GM23338 (cell line): ENCODE data around the gene PPP2R2B. TPM values are rescaled to one million over a fixed set of nuclear protein-coding genes. Genes with fewer than 3 reads are reported as not detected.

Source experiments
- ATAC-seq: fragments of 200-7000 bp; cut with Tn5 transposase; 3 replicates; pipeline ENCODE4 v1.9.1; 2020
- DNase-seq: peaks from one replicate; pipeline ENCODE4 v3.0.0-alpha.2; 2015; ENCODE audit warnings: low spot score
- H2AFZ ChIP-seq: fragments of 200-600 bp; sonication (generic); 2 replicates; pipeline ENCODE4 v1.8.0; 2016; ENCODE audit warnings: antibody characterized with exemption, mild to moderate bottlenecking, moderate library complexity
- H3F3A ChIP-seq: fragments of 200-600 bp; sonication (generic); replicated peaks from 2 replicates; pipeline ENCODE4 v1.8.0; 2017; ENCODE audit warnings: antibody characterized with exemption, mixed run types, low read depth
- H3K27ac ChIP-seq: fragments of 200-600 bp; sonication (generic); 2 replicates; pipeline ENCODE4 v1.6.1; 2016; ENCODE audit warnings: low read depth
- H3K27me3 ChIP-seq: fragments of 200-600 bp; sonication (generic); 2 replicates; pipeline ENCODE4 v1.8.0; 2016; ENCODE audit warnings: mild to moderate bottlenecking, mixed run types, moderate library complexity; ENCODE audit not compliant: insufficient read depth
- H3K36me3 ChIP-seq: fragments of 200-600 bp; sonication (generic); 2 replicates; pipeline ENCODE4 v1.8.0; 2016; ENCODE audit warnings: mild to moderate bottlenecking; ENCODE audit not compliant: insufficient read depth
- H3K4me1 ChIP-seq: fragments of 200-600 bp; sonication (generic); 2 replicates; pipeline ENCODE4 v1.8.0; 2016; ENCODE audit warnings: mild to moderate bottlenecking, moderate library complexity; ENCODE audit not compliant: insufficient read depth
- H3K4me2 ChIP-seq: fragments of 200-600 bp; sonication (generic); 2 replicates; pipeline ENCODE4 v1.7.1; 2017; ENCODE audit warnings: mixed run types
- H3K4me3 ChIP-seq: fragments of 200-600 bp; sonication (generic); 2 replicates; pipeline ENCODE4 v1.6.1; 2016; ENCODE audit warnings: mixed run types
- H3K79me2 ChIP-seq: fragments of 200-600 bp; sonication (generic); replicated peaks from 2 replicates; pipeline ENCODE4 v1.8.0; 2017; ENCODE audit warnings: mild to moderate bottlenecking; ENCODE audit not compliant: insufficient read depth
- H3K9me2 ChIP-seq: fragments of 200-600 bp; sonication (generic); 2 replicates; pipeline ENCODE4 v1.8.0; 2017; ENCODE audit not compliant: insufficient read depth
- H4K20me1 ChIP-seq: fragments of 200-600 bp; sonication (generic); replicated peaks from 2 replicates; pipeline ENCODE4 v1.8.0; 2017; ENCODE audit warnings: mild to moderate bottlenecking; ENCODE audit not compliant: insufficient read depth
- H3K27ac Mint-ChIP-seq: 2 replicates; pipeline ENCODE4 v1.8.0; 2020; ENCODE audit warnings: inconsistent platforms, mild to moderate bottlenecking, moderate library complexity, mixed read lengths
- H3K27me3 Mint-ChIP-seq: 3 replicates; pipeline ENCODE4 v1.8.0; 2022; ENCODE audit warnings: low read depth, mild to moderate bottlenecking, moderate library complexity, mixed read lengths, inconsistent platforms; ENCODE audit not compliant: insufficient read depth, poor library complexity
- H3K36me3 Mint-ChIP-seq: 3 replicates; pipeline ENCODE4 v1.8.0; 2021; ENCODE audit warnings: low read depth, mild to moderate bottlenecking, inconsistent platforms, moderate library complexity, mixed read lengths
- H3K4me1 Mint-ChIP-seq: 3 replicates; pipeline ENCODE4 v1.8.0; 2020; ENCODE audit warnings: mild to moderate bottlenecking, inconsistent platforms, mixed read lengths
- H3K4me3 Mint-ChIP-seq: 3 replicates; pipeline ENCODE4 v1.8.0; 2021; ENCODE audit warnings: moderate library complexity, mild to moderate bottlenecking, inconsistent platforms, mixed read lengths
- H3K9me3 Mint-ChIP-seq: 3 replicates; pipeline ENCODE4 v1.8.0; 2020; ENCODE audit warnings: moderate library complexity, mild to moderate bottlenecking, inconsistent platforms, mixed read lengths
- CREB1 ChIP-seq: fragments of 250-450 bp; sonication (Bioruptor Pico); IDR thresholded peaks from 2 replicates; pipeline ENCODE4 v1.5.0; 2020; ENCODE audit warnings: low read depth, mild to moderate bottlenecking, moderate library complexity
- CTCF ChIP-seq, 2 experiments: fragments of 200-600 bp in 1 of 2; sonication (generic) in 1 of 2; conservative IDR thresholded peaks; 2 replicates each; pipeline versions ENCODE4 v1.5.1 to v1.6.1; 2016 to 2017; ENCODE audit warnings: antibody characterized with exemption in 2 of 2, low read depth in 2 of 2, mild to moderate bottlenecking in 2 of 2, moderate library complexity in 1 of 2
- EZH2 ChIP-seq: fragments of 200-600 bp; sonication (generic); IDR thresholded peaks from one replicate; pipeline ENCODE4 v1.8.0; 2017; ENCODE audit warnings: antibody characterized with exemption, mild to moderate bottlenecking, low read depth; ENCODE audit not compliant: unreplicated experiment
- EZH2phosphoT487 ChIP-seq: fragments of 200-600 bp; sonication (generic); IDR thresholded peaks from one replicate; pipeline ENCODE4 v1.8.1; 2018; ENCODE audit warnings: antibody characterized with exemption; ENCODE audit not compliant: unreplicated experiment
- JUNB ChIP-seq: IDR thresholded peaks from one replicate; pipeline ENCODE4 v1.6.1; 2016; ENCODE audit warnings: antibody characterized with exemption; ENCODE audit not compliant: unreplicated experiment
- NANOG ChIP-seq: IDR thresholded peaks from 2 replicates; pipeline ENCODE4 v1.6.1; 2016; ENCODE audit warnings: antibody characterized with exemption, borderline replicate concordance
- POLR2AphosphoS5 ChIP-seq: IDR thresholded peaks from 2 replicates; pipeline ENCODE4 v1.6.1; 2016; ENCODE audit warnings: antibody characterized with exemption, low read depth
- STAT1 ChIP-seq: IDR thresholded peaks from one replicate; pipeline ENCODE4 v1.6.1; 2016; ENCODE audit warnings: antibody characterized with exemption; ENCODE audit not compliant: unreplicated experiment
- ZNF114 ChIP-seq: fragments of 250-450 bp; sonication (Bioruptor Pico); IDR thresholded peaks from 2 replicates; pipeline ENCODE4 v1.5.0; 2020; ENCODE audit warnings: mild to moderate bottlenecking, moderate library complexity
- ZNF331 ChIP-seq: fragments of 250-450 bp; sonication (Bioruptor Pico); IDR thresholded peaks from 2 replicates; pipeline ENCODE4 v1.5.0; 2020; ENCODE audit warnings: low read depth, mild to moderate bottlenecking, moderate library complexity
- polyA plus RNA-seq: library from polyadenylated mRNA; unstranded; fragments of >200 nt; fragmentation: Nextera tagmentation; extraction: Ambion mirVana; gene quantifications from 2 replicates; pipeline ENCODE4 v1.2.1, GENCODE V29; 2016
- total RNA-seq: library from RNA; depleted of rRNA; stranded (reverse); fragments of >200 nt; shearing (Covaris generic); gene quantifications from 2 replicates; pipeline ENCODE4 v1.2.3, GENCODE V29; 2014
- TF ChIP-seq, protein P1 (sequence below): IDR thresholded peaks from one replicate; pipeline ENCODE4 v1.6.1; 2018; ENCODE audit warnings: antibody characterized with exemption; ENCODE audit not compliant: unreplicated experiment
- TF ChIP-seq, protein P2 (sequence below): IDR thresholded peaks from 2 replicates; pipeline ENCODE4 v1.6.1; 2016; ENCODE audit warnings: antibody characterized with exemption
- TF ChIP-seq, protein P3 (sequence below): fragments of 250-450 bp; sonication (Bioruptor Pico); IDR thresholded peaks from 2 replicates; pipeline ENCODE4 v1.5.0; 2020; ENCODE audit warnings: mild to moderate bottlenecking, moderate library complexity

Gene PPP2R2B
- total and polyA plus RNA-seq, 2 experiments from 2014 or later, result 21.3 to 33.9 TPM

- H3K27ac ChIP-seq, result no peak overlapping the region
- no peaks in the 10 kb centered on the region for H4K20me1 ChIP-seq
- H3K27me3 ChIP-seq, result no peaks in the 10 kb centered on the region
- peaks cover 26% of the 10 kb centered on the region for H3K4me1 ChIP-seq
- no peaks in the 10 kb centered on the region for H3K36me3 ChIP-seq
- H3K27me3 Mint-ChIP-seq, result no peaks in the 10 kb centered on the region
- no peaks in the 10 kb centered on the region for H3K9me2 ChIP-seq
- H3K9me3 Mint-ChIP-seq, result no peaks in the 10 kb centered on the region
- H3K27ac Mint-ChIP-seq, result no peak overlapping the region
- peaks cover 30% of the 10 kb centered on the region for H3K4me1 Mint-ChIP-seq
- no peaks in the 10 kb centered on the region for H3K79me2 ChIP-seq
- DNase-seq (no peak), ATAC-seq (no peak)
- no peak overlapping the region for H2AFZ ChIP-seq
- TF ChIP-seq, protein P1, sequence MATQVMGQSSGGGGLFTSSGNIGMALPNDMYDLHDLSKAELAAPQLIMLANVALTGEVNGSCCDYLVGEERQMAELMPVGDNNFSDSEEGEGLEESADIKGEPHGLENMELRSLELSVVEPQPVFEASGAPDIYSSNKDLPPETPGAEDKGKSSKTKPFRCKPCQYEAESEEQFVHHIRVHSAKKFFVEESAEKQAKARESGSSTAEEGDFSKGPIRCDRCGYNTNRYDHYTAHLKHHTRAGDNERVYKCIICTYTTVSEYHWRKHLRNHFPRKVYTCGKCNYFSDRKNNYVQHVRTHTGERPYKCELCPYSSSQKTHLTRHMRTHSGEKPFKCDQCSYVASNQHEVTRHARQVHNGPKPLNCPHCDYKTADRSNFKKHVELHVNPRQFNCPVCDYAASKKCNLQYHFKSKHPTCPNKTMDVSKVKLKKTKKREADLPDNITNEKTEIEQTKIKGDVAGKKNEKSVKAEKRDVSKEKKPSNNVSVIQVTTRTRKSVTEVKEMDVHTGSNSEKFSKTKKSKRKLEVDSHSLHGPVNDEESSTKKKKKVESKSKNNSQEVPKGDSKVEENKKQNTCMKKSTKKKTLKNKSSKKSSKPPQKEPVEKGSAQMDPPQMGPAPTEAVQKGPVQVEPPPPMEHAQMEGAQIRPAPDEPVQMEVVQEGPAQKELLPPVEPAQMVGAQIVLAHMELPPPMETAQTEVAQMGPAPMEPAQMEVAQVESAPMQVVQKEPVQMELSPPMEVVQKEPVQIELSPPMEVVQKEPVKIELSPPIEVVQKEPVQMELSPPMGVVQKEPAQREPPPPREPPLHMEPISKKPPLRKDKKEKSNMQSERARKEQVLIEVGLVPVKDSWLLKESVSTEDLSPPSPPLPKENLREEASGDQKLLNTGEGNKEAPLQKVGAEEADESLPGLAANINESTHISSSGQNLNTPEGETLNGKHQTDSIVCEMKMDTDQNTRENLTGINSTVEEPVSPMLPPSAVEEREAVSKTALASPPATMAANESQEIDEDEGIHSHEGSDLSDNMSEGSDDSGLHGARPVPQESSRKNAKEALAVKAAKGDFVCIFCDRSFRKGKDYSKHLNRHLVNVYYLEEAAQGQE, result no peak
- TF ChIP-seq ZNF114, result no peak
- no peak for TF ChIP-seq CREB1
- no peak for TF ChIP-seq CTCF (conservative IDR thresholded peaks at IDR 0.05; ENCODE audit: low read depth in 2 of 2)
- TF ChIP-seq, protein P2, sequence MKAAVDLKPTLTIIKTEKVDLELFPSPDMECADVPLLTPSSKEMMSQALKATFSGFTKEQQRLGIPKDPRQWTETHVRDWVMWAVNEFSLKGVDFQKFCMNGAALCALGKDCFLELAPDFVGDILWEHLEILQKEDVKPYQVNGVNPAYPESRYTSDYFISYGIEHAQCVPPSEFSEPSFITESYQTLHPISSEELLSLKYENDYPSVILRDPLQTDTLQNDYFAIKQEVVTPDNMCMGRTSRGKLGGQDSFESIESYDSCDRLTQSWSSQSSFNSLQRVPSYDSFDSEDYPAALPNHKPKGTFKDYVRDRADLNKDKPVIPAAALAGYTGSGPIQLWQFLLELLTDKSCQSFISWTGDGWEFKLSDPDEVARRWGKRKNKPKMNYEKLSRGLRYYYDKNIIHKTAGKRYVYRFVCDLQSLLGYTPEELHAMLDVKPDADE, result no peak
- TF ChIP-seq EZH2, result no peak
- TF ChIP-seq NANOG, result no peak
- no peak for TF ChIP-seq JUNB
- TF ChIP-seq STAT1, result no peak
- TF ChIP-seq ZNF331 (CRISPR knock-in tag), result no peak
- TF ChIP-seq, protein P3, sequence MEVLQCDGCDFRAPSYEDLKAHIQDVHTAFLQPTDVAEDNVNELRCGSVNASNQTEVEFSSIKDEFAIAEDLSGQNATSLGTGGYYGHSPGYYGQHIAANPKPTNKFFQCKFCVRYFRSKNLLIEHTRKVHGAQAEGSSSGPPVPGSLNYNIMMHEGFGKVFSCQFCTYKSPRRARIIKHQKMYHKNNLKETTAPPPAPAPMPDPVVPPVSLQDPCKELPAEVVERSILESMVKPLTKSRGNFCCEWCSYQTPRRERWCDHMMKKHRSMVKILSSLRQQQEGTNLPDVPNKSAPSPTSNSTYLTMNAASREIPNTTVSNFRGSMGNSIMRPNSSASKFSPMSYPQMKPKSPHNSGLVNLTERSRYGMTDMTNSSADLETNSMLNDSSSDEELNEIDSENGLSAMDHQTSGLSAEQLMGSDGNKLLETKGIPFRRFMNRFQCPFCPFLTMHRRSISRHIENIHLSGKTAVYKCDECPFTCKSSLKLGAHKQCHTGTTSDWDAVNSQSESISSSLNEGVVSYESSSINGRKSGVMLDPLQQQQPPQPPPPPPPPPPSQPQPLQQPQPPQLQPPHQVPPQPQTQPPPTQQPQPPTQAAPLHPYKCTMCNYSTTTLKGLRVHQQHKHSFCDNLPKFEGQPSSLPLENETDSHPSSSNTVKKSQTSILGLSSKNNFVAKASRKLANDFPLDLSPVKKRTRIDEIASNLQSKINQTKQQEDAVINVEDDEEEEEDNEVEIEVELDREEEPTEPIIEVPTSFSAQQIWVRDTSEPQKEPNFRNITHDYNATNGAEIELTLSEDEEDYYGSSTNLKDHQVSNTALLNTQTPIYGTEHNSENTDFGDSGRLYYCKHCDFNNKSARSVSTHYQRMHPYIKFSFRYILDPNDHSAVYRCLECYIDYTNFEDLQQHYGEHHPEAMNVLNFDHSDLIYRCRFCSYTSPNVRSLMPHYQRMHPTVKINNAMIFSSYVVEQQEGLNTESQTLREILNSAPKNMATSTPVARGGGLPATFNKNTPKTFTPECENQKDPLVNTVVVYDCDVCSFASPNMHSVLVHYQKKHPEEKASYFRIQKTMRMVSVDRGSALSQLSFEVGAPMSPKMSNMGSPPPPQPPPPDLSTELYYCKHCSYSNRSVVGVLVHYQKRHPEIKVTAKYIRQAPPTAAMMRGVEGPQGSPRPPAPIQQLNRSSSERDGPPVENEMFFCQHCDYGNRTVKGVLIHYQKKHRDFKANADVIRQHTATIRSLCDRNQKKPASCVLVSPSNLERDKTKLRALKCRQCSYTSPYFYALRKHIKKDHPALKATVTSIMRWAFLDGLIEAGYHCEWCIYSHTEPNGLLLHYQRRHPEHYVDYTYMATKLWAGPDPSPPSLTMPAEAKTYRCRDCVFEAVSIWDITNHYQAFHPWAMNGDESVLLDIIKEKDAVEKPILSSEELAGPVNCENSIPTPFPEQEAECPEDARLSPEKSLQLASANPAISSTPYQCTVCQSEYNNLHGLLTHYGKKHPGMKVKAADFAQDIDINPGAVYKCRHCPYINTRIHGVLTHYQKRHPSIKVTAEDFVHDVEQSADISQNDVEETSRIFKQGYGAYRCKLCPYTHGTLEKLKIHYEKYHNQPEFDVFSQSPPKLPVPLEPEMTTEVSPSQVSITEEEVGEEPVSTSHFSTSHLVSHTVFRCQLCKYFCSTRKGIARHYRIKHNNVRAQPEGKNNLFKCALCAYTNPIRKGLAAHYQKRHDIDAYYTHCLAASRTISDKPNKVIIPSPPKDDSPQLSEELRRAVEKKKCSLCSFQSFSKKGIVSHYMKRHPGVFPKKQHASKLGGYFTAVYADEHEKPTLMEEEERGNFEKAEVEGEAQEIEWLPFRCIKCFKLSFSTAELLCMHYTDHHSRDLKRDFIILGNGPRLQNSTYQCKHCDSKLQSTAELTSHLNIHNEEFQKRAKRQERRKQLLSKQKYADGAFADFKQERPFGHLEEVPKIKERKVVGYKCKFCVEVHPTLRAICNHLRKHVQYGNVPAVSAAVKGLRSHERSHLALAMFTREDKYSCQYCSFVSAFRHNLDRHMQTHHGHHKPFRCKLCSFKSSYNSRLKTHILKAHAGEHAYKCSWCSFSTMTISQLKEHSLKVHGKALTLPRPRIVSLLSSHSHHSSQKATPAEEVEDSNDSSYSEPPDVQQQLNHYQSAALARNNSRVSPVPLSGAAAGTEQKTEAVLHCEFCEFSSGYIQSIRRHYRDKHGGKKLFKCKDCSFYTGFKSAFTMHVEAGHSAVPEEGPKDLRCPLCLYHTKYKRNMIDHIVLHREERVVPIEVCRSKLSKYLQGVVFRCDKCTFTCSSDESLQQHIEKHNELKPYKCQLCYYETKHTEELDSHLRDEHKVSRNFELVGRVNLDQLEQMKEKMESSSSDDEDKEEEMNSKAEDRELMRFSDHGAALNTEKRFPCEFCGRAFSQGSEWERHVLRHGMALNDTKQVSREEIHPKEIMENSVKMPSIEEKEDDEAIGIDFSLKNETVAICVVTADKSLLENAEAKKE (CRISPR knock-in tag), result no peak
- no peak for TF ChIP-seq POLR2AphosphoS5
- TF ChIP-seq EZH2phosphoT487, result no peak
- no peaks in the 10 kb centered on the region for H3F3A ChIP-seq
- H3K4me3 ChIP-seq, result no peak overlapping the region
- H3K4me2 ChIP-seq, result no peak overlapping the region
- no peak overlapping the region for H3K4me3 Mint-ChIP-seq
- peaks cover 7% of the 10 kb centered on the region for H3K36me3 Mint-ChIP-seq
These were observed 175.1 kb downstream of the PPP2R2B start for GRCh38 chr5:146703499-146703898.
